H9 (cell line): ENCODE measurements around the gene ZNF793. TPM values are rescaled to one million over a fixed set of nuclear protein-coding genes. Genes with fewer than 3 reads are reported as not detected.

Experiments used
- DNase-seq: peaks from one replicate; pipeline ENCODE4 v3.0.0-alpha.2; 2017
- H2AFZ ChIP-seq: one replicate; pipeline ENCODE4 v1.6.1; 2013; ENCODE audit warnings: mild to moderate bottlenecking, low read length, control low read depth, moderate library complexity
- H2AK5ac ChIP-seq: 2 replicates; pipeline ENCODE4 v1.6.1; 2013; ENCODE audit warnings: low read length, control low read depth, mixed read lengths; ENCODE audit not compliant: insufficient read length
- H2BK120ac ChIP-seq: one replicate; pipeline ENCODE4 v1.6.1; 2013; ENCODE audit warnings: low read depth, mild to moderate bottlenecking, low read length, control low read depth, inconsistent platforms; ENCODE audit not compliant: poor library complexity, severe bottlenecking
- H2BK12ac ChIP-seq: 2 replicates; pipeline ENCODE4 v1.6.1; 2013; ENCODE audit warnings: low read length, control low read depth, mixed read lengths, low read depth; ENCODE audit not compliant: insufficient read length
- H2BK15ac ChIP-seq: 2 replicates; pipeline ENCODE4 v1.6.1; 2013; ENCODE audit warnings: low read depth, low read length, control low read depth
- H2BK20ac ChIP-seq: one replicate; pipeline ENCODE4 v1.6.1; 2013; ENCODE audit warnings: low read depth, mild to moderate bottlenecking, low read length, control low read depth, inconsistent platforms; ENCODE audit not compliant: poor library complexity, severe bottlenecking
- H2BK5ac ChIP-seq: 2 replicates; pipeline ENCODE4 v1.6.1; 2013; ENCODE audit warnings: low read length, control low read depth, mixed read lengths; ENCODE audit not compliant: insufficient read length
- H3K14ac ChIP-seq: 2 replicates; pipeline ENCODE4 v1.6.1; 2013; ENCODE audit warnings: low read length, control low read depth; ENCODE audit not compliant: insufficient read depth
- H3K18ac ChIP-seq: 2 replicates; pipeline ENCODE4 v1.6.1; 2013; ENCODE audit warnings: low read depth, mild to moderate bottlenecking, mixed read lengths, low read length, control low read depth; ENCODE audit not compliant: insufficient read length
- H3K23ac ChIP-seq: 2 replicates; pipeline ENCODE4 v1.6.1; 2013; ENCODE audit warnings: low read length, control low read depth, mixed read lengths, low read depth; ENCODE audit not compliant: insufficient read length
- H3K23me2 ChIP-seq: 2 replicates; pipeline ENCODE4 v1.6.1; 2013; ENCODE audit warnings: low read depth, mild to moderate bottlenecking, mixed read lengths, low read length, control low read depth; ENCODE audit not compliant: insufficient read length, poor library complexity, severe bottlenecking
- H3K27ac ChIP-seq: 2 replicates; pipeline ENCODE4 v1.5.1; 2013; ENCODE audit warnings: low read length, control low read depth, mixed read lengths, low read depth; ENCODE audit not compliant: insufficient read length
- H3K27me3 ChIP-seq: 2 replicates; pipeline ENCODE4 v1.6.1; 2013; ENCODE audit warnings: low read length, control low read depth, inconsistent platforms; ENCODE audit not compliant: insufficient read depth
- H3K4ac ChIP-seq: 2 replicates; pipeline ENCODE4 v1.6.1; 2013; ENCODE audit warnings: low read depth, mild to moderate bottlenecking, control low read depth, inconsistent platforms, low read length, moderate library complexity
- H3K4me1 ChIP-seq: 2 replicates; pipeline ENCODE4 v1.6.1; 2013; ENCODE audit warnings: low read length, control low read depth, inconsistent platforms; ENCODE audit not compliant: insufficient read depth
- H3K4me2 ChIP-seq: 2 replicates; pipeline ENCODE4 v1.6.1; 2013; ENCODE audit warnings: low read length, control low read depth, mixed read lengths; ENCODE audit not compliant: insufficient read length, insufficient read depth
- H3K56ac ChIP-seq: 2 replicates; pipeline ENCODE4 v1.6.1; 2013; ENCODE audit warnings: low read depth, mild to moderate bottlenecking, mixed read lengths, low read length, control low read depth; ENCODE audit not compliant: insufficient read length
- H3K79me1 ChIP-seq: 2 replicates; pipeline ENCODE4 v1.6.1; 2013; ENCODE audit warnings: low read depth, mild to moderate bottlenecking, moderate library complexity, low read length, control low read depth, inconsistent platforms; ENCODE audit not compliant: insufficient read depth, poor library complexity, severe bottlenecking
- H3K79me2 ChIP-seq: 2 replicates; pipeline ENCODE4 v1.6.1; 2013; ENCODE audit warnings: low read length, control low read depth, inconsistent platforms; ENCODE audit not compliant: insufficient read depth
- H3K9ac ChIP-seq: 2 replicates; pipeline ENCODE4 v1.6.1; 2013; ENCODE audit warnings: low read length, control low read depth, mixed read lengths; ENCODE audit not compliant: insufficient read length; ENCODE audit errors: extremely low read depth
- H3K9me3 ChIP-seq: one replicate; pipeline ENCODE4 v1.6.1; 2013; ENCODE audit warnings: low read depth, low read length, inconsistent platforms; ENCODE audit not compliant: control insufficient read depth
- H3T11ph ChIP-seq: one replicate; pipeline ENCODE4 v1.6.1; 2013; ENCODE audit warnings: mild to moderate bottlenecking, low read length, control low read depth, inconsistent platforms
- H4K20me1 ChIP-seq: one replicate; pipeline ENCODE4 v1.6.1; 2013; ENCODE audit not compliant: control insufficient read depth, insufficient read length, insufficient read depth
- H4K5ac ChIP-seq: 2 replicates; pipeline ENCODE4 v1.6.1; 2013; ENCODE audit warnings: low read depth, mild to moderate bottlenecking, mixed read lengths, low read length, control low read depth; ENCODE audit not compliant: insufficient read length
- H4K8ac ChIP-seq: replicated peaks from 2 replicates; pipeline ENCODE4 v1.6.1; 2013; ENCODE audit warnings: low read length, control low read depth, mixed read lengths, low read depth; ENCODE audit not compliant: insufficient read length
- H4K91ac ChIP-seq: 2 replicates; pipeline ENCODE4 v1.6.1; 2013; ENCODE audit warnings: low read depth, mild to moderate bottlenecking, moderate library complexity, mixed read lengths, low read length, control low read depth; ENCODE audit not compliant: insufficient read length
- H3K27ac Mint-ChIP-seq, 3 experiments: 2 replicates in 2 of 3; 3 replicates in 1 of 3; pipeline ENCODE4 v1.8.0; 2020 to 2021; ENCODE audit warnings: mixed read lengths in 3 of 3, mild to moderate bottlenecking in 1 of 3, moderate library complexity in 1 of 3
- H3K27me3 Mint-ChIP-seq: 2 replicates; pipeline ENCODE4 v1.8.0; 2021; ENCODE audit warnings: low read depth, mild to moderate bottlenecking, moderate library complexity, mixed read lengths
- H3K36me3 Mint-ChIP-seq, 3 experiments: 2 replicates in 2 of 3; 3 replicates in 1 of 3; pipeline ENCODE4 v1.8.0; 2020 to 2021; ENCODE audit warnings: low read depth in 3 of 3, mixed read lengths in 3 of 3; ENCODE audit not compliant: insufficient read depth in 1 of 3
- H3K4me1 Mint-ChIP-seq, 2 experiments: 2 replicates each; pipeline ENCODE4 v1.8.0; 2020; ENCODE audit warnings: mixed read lengths in 2 of 2
- H3K4me3 Mint-ChIP-seq, 2 experiments: 2 replicates in 1 of 2; 3 replicates in 1 of 2; pipeline ENCODE4 v1.8.0; 2020 to 2021; ENCODE audit warnings: mild to moderate bottlenecking in 2 of 2, mixed read lengths in 2 of 2, moderate library complexity in 1 of 2
- H3K9me3 Mint-ChIP-seq, 2 experiments: 2 replicates in 1 of 2; 3 replicates in 1 of 2; pipeline ENCODE4 v1.8.0; 2020; ENCODE audit warnings: mild to moderate bottlenecking in 2 of 2, mixed read lengths in 2 of 2, moderate library complexity in 1 of 2
- CTCF ChIP-seq: fragments of 200-600 bp; sonication (generic); conservative IDR thresholded peaks from 3 replicates; pipeline ENCODE4 v1.8.0; 2021; ENCODE audit warnings: antibody characterized with exemption, mild to moderate bottlenecking
- WGBS: extraction: QIAGEN DNeasy Blood & Tissue Kit; methylation state at CpG from one replicate; pipeline ENCODE4 v1.1.7; 2013; ENCODE audit warnings: missing lambda C conversion rate, low lambda C conversion rate, mixed read lengths; ENCODE audit not compliant: insufficient read length; ENCODE audit errors: extremely low coverage; 5-methylcytosine and 5-hydroxymethylcytosine counted together
- total RNA-seq: library from RNA; stranded (reverse); gene quantifications from 2 replicates; pipeline ENCODE4 v1.2.1, GENCODE V29; 2021

Gene ZNF793
- total RNA-seq, 1 experiment from 2014 or later: 17.1 TPM

GRCh38 chr19:37470216-37470615, 36.5 kb upstream of the ZNF793 start:
- Histone ChIP-seq H2AFZ (no peak overlapping the region), H3K4me1 (no peaks in the 10 kb centered on the region), H3K9ac (no peak overlapping the region), H3K4me2 (peak overlapping the region; percentile 100), H3K56ac (no peak overlapping the region), H4K5ac (no peak overlapping the region), H2BK15ac (no peak overlapping the region), H2AK5ac (no peak overlapping the region), H3K27me3 (no peaks in the 10 kb centered on the region), H3K14ac (no peak overlapping the region), H3K9me3 (no peaks in the 10 kb centered on the region), H3T11ph (no peak overlapping the region), H4K20me1 (no peaks in the 10 kb centered on the region), H3K18ac (no peak overlapping the region), H2BK20ac (no peak overlapping the region), H2BK12ac (no peak overlapping the region), H3K23me2 (peaks cover 16% of the 10 kb centered on the region), H4K8ac (no peak overlapping the region), H4K91ac (no peak overlapping the region), H3K4ac (no peak overlapping the region), H3K27ac (no peak overlapping the region), H3K79me1 (no peaks in the 10 kb centered on the region), H2BK5ac (no peak overlapping the region), H3K23ac (no peak overlapping the region), H2BK120ac (no peak overlapping the region), H3K79me2 (no peaks in the 10 kb centered on the region)
- H3K4me3 Mint-ChIP-seq: peak overlapping the region; percentile 97
- no CpG with 5 or more reads among the region's 4 CpGs for WGBS
- peaks cover 13 to 24% of the 10 kb centered on the region in 2 experiments for H3K4me1 Mint-ChIP-seq
- H3K9me3 Mint-ChIP-seq: peaks cover 0 to 9% of the 10 kb centered on the region in 2 experiments; a peak in 4 of 5 replicates
- peaks cover under 1 to 7% (median 5%) of the 10 kb centered on the region in 3 experiments for H3K36me3 Mint-ChIP-seq
- H3K27ac Mint-ChIP-seq: no peak overlapping the region
- H3K27me3 Mint-ChIP-seq: no peaks in the 10 kb centered on the region
- no peak for DNase-seq
- 0 out of 3 replicates have a peak, but pooled peaks have one; percentile 17 for TF ChIP-seq CTCF
